ENCODE results near the gene COL5A1. TPM values are rescaled to one million over a fixed set of nuclear protein-coding genes. Genes with fewer than 3 reads are reported as not detected.

Gene COL5A1
- total RNA-seq, 1 donor = 188 TPM

DNA sequence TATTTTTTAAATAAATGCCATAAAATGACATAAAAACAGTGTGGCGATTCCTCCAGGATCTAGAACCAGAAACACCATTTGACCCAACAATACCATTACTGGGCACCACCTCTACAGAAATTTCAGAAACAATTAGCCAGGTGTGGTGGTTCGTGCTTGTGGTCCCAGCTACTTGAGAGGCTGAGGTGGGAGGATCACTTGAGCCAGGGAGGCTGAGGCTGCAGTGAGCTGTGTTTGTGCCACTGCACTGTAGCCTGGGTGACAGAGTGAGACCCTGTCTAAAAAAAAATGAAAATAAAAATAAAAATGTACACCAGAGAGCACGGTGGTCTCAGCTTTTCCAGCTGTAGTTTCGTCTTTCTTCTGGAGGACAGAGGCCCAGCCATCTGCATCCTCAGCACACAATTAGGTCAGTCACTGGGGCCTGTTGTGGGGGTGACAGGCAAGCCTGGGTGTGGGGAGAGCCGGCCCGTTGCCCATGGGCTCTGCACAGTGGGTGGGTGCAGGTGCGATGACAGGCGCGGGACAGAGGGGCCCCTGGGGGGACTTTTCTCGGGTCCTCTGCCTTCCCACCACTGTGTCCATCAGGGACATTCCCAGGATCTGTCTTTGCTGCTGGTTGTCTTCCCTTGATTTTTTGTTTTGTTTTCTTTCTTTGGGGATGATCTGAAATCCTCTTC, 9.8 kb downstream of the COL5A1 start:
- TF ChIP-seq, protein P1, sequence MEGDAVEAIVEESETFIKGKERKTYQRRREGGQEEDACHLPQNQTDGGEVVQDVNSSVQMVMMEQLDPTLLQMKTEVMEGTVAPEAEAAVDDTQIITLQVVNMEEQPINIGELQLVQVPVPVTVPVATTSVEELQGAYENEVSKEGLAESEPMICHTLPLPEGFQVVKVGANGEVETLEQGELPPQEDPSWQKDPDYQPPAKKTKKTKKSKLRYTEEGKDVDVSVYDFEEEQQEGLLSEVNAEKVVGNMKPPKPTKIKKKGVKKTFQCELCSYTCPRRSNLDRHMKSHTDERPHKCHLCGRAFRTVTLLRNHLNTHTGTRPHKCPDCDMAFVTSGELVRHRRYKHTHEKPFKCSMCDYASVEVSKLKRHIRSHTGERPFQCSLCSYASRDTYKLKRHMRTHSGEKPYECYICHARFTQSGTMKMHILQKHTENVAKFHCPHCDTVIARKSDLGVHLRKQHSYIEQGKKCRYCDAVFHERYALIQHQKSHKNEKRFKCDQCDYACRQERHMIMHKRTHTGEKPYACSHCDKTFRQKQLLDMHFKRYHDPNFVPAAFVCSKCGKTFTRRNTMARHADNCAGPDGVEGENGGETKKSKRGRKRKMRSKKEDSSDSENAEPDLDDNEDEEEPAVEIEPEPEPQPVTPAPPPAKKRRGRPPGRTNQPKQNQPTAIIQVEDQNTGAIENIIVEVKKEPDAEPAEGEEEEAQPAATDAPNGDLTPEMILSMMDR (IDR thresholded peaks at IDR 0.05; ENCODE audit: insufficient read depth, low read length) = no peak
- DNase-seq (ENCODE audit: low read depth) = no peak
- no peak overlapping the region for H3K4me3 ChIP-seq (ENCODE audit: low read depth, low read length)

DNA sequence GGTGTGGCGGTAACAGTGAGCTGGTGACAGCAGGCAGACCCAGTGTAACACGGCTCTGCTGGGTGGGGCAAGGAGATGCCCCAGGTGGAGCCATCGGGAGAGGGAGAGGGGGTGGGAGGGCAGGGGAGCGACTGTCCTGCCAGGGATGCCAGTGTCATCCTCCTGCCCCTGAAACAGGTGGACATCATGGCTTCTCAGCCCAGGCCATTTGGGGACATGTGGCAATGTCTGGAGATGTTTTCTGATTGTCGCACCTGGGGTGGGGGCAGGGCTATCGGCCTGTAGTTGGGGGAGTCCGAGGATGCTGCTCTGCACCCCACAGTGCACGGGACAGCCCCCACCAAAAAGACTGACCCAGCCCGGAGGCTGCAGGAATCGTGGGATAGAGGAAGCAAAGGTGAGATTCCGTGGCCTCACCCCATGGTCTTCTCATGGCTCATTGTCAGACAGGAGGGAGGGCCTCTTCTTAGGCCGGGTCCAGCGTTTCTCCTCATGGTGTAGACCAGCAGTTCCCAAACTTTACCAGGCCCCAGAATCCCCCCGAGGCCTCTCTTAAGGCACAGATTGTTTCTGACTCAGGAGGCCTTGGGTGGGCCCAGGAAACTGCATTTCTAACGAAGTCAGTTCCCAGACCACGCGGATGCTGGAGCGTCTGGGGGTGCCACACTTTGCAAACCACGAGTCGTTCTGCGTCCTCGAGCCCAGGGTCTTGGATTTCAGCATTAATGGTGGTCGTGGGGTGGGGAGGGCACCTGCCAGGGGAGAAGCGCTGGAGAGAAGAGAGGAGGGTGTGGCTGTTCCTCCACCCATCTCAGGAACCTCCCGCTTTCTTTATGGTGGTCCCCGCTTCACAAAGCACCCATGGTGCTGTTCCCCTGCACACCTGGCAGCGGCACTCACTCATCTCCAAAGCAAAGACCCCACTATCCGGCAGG, 11.0 kb downstream of the COL5A1 start:
- no peak overlapping the region for H3K4me3 ChIP-seq (ENCODE audit: low read depth, low read length)

DNA sequence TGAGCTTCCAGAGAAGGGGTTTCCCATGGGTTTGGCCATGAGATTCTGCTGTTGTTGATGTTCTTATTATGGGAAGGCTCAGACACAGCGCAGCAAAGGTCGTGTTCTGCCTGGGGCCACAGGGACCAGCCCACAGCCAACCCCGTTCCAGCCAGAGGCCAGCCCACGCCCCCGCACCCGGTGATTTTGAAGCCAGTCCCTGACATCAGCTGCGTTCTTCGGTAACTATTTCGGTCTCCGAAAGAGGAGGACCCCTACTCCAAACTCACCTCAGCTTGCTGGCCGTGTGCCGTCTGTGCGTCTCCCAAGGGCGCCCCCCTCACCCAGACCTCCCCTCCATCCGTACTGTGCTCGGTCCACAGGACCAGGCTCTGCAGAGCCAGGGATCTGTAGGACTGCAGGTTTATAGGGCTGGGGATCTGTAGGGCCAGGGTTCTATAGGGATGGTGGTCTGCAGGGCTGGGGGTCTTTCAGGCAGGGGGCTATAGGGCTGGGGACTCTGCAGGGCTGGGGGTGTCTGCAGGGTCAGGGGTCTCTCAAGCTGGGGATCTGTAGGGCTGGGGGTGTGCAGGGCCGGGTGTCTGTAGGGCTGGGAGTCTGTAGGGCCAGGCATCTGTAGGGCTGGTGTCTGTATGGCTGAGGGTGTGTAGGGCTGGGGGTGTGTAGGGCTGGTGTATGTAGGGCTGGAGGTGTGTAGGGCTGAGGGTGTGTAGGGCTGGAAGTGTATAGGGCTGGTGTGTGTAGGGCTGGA, 11.8 kb downstream of the COL5A1 start:
- TF ChIP-seq, protein P1 (IDR thresholded peaks at IDR 0.05; ENCODE audit: insufficient read depth, low read length) = no peak
- no peak overlapping the region for H3K4me3 ChIP-seq (ENCODE audit: low read depth, low read length)
- no peak for DNase-seq (ENCODE audit: low read depth)

More for the DNA sequence above, 11.0 kb downstream of the COL5A1 start:
- TF ChIP-seq, protein P1 (IDR thresholded peaks at IDR 0.05; ENCODE audit: insufficient read depth, low read length) = no peak
- DNase-seq (ENCODE audit: low read depth) = no peak

DNA sequence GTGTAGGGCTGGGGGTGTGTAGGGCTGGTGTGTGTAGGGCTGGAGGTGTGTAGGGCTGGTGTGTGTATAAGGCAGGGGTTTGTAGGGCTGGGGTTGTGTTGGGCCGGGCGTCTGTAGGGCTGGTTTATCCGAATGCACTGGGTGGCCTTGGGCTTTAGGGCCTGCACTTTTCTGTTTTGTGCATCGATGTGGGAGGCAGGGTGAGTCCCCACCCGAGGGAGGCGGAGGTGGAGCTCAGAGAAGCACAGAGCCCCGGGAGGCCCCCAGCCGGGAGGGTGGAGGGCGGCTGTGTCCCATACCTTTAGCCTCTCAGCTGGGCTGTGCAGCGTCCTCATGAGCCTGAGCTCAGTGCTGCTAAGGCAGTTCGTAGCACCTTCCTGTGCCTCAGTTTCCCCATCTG, 13.5 kb downstream of the COL5A1 start:
- no peak for DNase-seq (ENCODE audit: low read depth)
- no peak overlapping the region for H3K4me3 ChIP-seq (ENCODE audit: low read depth, low read length)
- TF ChIP-seq, protein P1 (IDR thresholded peaks at IDR 0.05; ENCODE audit: insufficient read depth, low read length) = no peak

DNA sequence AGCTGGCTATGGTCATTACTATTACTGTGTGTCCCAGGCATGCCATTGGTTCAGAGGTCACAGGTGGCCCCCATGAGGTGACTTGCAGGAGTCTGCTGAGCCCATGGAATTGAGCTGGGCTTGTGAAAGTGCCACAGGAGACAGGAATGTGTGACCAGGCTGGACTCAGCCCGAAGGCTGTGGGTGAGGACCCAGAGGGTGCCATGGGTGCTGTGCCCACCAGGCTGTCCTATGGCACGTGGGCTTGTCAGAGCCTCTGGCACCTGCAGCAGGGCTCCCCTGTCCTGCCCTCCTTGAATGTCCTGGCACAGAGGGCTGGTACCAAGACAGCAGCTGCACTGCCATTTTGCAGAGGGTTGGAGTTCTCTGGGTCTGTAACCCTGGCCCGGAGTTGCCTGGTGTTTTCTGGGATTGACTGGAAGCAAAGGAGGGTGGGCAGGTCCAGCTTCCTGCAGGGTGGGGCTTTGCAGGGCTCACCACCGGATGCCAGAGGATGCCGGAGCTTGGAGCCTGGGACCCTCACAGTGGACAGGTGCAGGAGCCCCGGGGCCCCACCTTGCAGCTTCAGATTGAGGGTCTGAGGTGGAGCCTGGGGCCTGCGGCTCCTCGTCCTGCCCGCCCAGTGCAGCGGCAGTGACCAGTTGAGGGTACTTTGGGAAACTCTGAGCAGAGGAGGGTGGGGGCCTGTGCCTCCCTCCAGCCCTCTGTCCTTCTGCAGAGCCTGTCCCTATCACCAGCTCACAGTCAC, 14.2 kb downstream of the COL5A1 start:
- no peak overlapping the region for H3K4me3 ChIP-seq (ENCODE audit: low read depth, low read length)
- no peak for DNase-seq (ENCODE audit: low read depth)
- TF ChIP-seq, protein P1 (IDR thresholded peaks at IDR 0.05; ENCODE audit: insufficient read depth, low read length) = no peak
